HG03457 (cell line): Measurements from ENCODE around the gene DPY19L2.
"Not testable (repeated sequence)": the region's sequence is repeated elsewhere in the genome, so short reads cannot be mapped to it uniquely, and the experiment has no call there.

Source experiments
- ATAC-seq: cut with Tn5 transposase; IDR thresholded peaks from one replicate; pipeline ENCODE4 v1.9.1; 2021; ENCODE audit warnings: moderate number of reproducible peaks; ENCODE audit not compliant: unreplicated experiment

The DPY19L2 gene

DNA sequence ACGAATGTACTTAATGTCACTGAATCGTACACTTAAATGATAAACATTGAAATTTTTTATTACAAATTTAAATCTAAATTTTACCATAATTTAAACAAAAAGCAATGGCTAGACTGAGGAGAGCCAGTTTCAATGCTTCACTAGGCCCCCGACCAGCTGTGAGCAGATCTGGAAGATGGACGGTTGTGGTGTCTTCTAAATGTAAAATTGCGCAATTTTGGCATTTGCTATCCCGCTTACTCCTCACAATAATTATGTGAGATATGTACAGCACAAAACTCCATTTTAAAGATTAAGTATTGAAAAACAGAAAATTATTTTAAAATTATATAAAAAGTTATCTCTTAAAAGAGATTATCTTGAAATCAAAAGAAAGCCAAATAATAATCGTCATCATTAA, 5.3 kb downstream of the DPY19L2 start:
- ATAC-seq: not testable (repeated sequence)

DNA sequence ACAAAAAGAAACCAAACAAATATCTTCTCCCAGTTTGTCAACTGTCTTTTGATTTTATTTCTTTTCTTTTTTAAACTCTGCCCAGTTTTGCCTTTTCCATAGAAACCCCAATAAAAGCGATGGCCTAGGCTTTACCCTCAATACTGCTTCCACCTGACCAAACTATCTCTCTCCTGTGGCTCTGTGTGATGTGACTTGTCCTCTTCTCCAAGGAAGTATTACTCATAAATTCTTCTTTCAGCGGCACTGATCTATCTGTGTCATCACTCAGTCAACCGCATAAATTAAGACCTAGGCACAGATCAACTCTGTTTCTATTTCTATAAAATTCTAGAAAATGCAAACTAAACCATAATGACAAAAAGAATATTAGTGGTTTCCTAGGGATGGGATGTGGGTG, 9.8 kb downstream of the DPY19L2 start:
- not testable (repeated sequence) for ATAC-seq

DNA sequence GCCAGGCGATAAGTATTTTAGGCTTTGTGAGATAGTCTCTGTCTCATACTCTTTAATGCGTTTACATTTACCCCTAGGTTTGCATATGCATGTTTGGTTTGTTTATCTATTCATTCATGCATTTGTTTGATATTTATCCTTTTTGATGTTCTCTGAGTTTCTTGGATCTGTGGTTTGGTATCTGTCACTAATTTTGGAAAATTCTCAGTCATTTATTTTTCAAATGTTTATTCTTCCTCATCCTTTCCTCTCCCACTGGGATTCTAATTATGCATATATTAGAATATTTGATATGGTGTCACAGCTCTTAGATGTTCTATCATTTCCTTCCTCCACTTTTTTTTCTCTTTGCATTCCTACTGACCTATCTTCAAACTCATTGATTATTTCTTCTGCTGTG, 11.9 kb downstream of the DPY19L2 start:
- not testable (repeated sequence) for ATAC-seq

GRCh38 chr12:63655543-63656257, 12.6 kb downstream of the DPY19L2 start:
- ATAC-seq: not testable (repeated sequence)

GRCh38 chr12:63654481-63654880, 13.8 kb downstream of the DPY19L2 start:
- not testable (repeated sequence) for ATAC-seq

GRCh38 chr12:63649517-63649916, 18.8 kb downstream of the DPY19L2 start:
- ATAC-seq: not testable (repeated sequence)

DNA sequence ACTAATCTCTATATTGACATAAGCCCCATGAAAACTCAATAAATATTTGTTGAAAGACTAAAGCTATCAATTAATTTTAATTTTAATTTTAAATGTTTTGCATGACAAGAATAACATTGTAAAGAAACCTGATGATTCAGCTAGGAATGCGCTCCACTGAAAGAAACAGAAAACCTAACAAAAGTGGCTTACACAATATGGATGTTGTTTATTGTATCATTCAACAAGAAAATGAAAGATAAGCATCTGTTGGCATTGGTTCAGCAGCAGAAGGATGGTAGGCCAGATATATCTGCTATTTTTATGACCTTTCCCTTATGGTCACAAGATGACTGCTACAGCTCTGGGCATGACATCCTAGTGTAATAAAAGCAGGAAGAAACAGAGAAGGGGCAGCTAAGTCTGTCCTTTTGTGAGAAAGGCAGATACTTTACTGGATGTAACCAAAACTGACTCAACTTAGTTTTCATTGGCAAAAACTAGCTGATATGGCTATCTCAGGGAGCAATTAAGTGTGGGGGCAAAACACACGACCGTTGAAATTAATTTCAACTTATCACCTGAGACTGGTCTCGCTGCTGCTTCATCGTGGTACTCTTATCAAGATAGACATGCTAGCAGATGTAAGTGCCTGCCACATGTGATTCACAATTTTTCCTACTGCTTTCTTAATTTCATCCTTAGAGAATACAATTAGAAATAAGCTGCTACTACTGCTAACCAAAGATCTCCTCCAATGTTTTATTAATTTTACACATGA, 24.7 kb downstream of the DPY19L2 start:
- ATAC-seq: not testable (repeated sequence)

GRCh38 chr12:63624258-63624657, 44.0 kb downstream of the DPY19L2 start:
- ATAC-seq: not testable (repeated sequence)

- not testable (repeated sequence) for ATAC-seq
Measured at GRCh38 chr12:63615544-63615943, 52.7 kb downstream of the DPY19L2 start.

- not testable (repeated sequence) for ATAC-seq
Measured at GRCh38 chr12:63611285-63611684, 57.0 kb downstream of the DPY19L2 start.

DNA sequence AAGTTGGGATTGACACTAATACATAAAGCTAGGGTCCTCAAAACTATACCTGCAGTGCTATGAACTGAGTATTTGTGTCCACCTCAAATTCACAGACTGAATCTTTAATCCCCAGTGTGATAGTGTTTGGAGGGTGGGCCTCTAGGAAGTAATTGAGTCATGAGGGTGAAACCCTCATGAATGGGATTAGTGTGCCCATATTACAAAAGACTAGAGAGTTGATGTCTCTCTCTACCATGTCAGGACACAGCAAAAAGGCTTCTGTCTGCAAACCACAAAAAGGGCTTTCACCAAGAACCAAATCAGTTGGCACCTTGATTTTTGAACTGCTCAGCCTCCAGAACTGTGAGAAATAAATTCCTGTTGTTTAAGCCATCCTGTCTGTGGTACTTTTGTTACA, 59.0 kb downstream of the DPY19L2 start:
- ATAC-seq: not testable (repeated sequence)

- not testable (repeated sequence) for ATAC-seq
Measured at GRCh38 chr12:63604985-63605384, 63.3 kb downstream of the DPY19L2 start.

DNA sequence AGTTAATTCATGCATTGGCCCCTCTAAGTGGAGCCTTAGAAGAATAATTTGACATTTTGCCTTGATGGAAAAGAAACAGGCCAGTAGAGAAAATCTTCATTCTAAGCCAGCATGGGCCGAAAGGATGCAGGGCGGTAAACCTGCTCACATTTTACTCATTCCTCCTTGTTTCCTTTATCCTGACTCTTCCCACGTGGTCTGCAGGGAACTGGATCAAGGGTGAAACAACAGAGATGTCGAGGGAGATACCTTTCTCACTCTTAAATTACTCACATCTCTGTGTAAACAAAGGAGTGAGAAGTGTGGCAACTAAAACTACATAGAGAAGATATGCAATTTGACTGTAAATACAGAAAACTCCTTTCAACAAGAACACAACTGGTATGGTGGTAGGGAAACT, 73.5 kb downstream of the DPY19L2 start:
- not testable (repeated sequence) for ATAC-seq

DNA sequence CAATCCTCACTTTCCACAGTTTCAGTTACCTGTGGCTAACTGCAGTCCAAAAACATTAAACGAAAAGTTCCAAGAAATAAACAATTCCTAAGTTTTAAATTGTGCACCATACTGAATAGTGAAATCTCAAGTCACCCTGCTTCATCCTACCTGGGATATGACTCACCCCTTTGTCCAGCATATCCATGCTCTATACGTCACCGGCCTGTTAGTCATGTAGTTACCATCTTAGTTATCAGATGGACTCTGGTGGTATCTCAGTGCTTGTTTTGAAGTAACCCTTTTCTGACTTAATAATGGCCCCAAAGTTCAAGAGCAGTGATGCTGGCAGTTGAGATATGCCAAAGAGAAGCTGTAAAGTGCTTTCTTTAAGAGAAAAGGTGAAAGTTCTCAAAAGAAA, 83.9 kb downstream of the DPY19L2 start:
- ATAC-seq: not testable (repeated sequence)

DNA sequence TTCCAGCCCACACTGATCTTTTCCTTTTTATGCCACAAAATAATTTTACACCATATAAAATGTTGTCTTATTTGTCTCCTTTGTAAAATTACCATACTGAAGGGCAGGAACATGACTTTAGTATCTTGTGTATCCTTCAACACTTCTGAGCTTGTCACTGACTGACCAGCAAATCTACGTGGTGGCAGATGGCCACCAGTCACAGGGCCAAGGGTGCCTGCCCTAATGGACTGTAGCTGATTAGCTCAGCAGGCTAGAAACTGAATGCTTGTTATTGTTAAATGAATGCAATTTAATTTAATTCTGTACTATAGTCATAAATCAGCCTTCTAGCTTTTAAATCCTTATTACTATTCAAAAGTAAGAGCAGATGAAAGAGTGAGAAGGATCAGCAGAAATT, 85.0 kb downstream of the DPY19L2 start:
- not testable (repeated sequence) for ATAC-seq

GRCh38 chr12:63577631-63578030, 90.7 kb downstream of the DPY19L2 start:
- ATAC-seq: not testable (repeated sequence)

DNA sequence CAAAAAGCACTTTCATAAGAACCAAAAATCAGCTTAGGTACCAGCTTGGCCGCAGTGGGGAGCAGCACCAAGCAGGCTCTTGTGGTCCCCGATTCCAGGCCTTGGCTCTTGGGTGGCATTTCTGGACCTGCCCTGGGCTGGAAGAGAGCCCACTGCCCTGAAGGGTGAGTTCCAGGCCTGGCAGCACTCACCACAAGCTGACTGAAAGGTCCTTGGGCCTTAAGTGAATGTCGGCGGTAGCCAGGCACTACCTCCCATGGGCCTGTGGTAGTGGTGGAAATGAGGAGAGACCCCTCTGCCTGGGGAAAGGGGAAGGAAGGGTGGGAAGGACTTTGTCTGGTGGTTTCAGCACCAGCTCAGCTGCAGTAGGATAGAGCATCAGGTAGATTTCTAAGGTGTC, 96.3 kb downstream of the DPY19L2 start:
- not testable (repeated sequence) for ATAC-seq

DNA sequence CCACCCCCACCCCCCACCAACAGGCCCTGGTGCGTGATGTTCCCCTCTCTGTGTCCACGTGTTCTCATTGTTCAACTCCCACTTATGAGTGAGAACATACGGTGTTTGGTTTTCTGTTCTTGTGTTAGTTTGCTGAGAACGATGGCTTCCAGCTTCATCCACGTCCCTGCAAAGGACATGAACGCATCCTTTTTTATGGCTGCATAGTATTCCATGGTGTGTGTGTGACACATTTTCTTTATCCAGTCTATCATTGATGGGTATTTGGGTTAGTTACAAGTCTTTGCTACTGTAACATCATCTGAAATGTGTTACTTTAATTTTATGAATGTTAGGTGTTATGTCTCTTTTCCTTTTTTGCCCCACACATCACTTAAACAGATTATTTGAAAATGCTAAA, 109.8 kb downstream of the DPY19L2 start:
- ATAC-seq: not testable (repeated sequence)

DNA sequence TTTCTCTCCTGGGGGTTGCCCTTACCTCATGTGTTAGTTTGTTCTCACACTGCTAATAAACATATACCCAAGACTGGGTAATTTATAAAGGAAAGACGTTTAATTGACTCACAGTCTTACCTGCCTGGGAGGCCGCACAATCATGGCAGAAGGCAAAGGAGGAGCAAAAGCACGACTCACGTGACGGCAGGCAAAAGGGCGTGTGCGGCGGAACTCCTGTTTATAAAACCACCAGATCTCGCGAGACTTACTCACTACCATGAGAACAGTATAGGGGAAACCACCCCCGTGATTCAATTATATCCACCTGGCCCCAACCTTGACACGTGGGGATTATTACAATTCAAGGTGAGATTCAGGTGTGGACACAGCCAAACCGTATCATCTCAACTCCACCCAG, 116.9 kb downstream of the DPY19L2 start:
- not testable (repeated sequence) for ATAC-seq

- ATAC-seq: not testable (repeated sequence)
Measured at GRCh38 chr12:63549034-63549433, 119.3 kb downstream of the DPY19L2 start.

GRCh38 chr12:63545298-63545916, 122.9 kb downstream of the DPY19L2 start:
- ATAC-seq: not testable (repeated sequence)

DNA sequence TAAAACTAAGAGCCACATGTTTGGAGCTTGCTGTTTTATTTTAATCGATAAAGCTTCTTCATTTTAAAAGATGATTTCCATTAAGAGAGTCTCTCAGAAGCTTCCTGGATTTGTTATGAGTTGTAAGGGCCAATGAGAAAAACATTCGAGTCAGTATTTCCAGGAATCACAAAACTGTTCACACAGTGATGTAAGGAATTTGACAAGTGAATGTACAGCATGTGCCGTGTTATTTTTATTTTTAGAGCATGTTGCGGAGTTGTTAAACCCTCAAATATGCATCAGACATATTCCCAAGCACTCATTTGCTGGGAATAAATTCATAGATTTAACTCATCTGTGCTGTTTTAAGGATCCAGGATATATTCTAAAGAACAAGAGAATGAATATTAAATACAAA, 129.6 kb downstream of the DPY19L2 start:
- not testable (repeated sequence) for ATAC-seq
